ENCODE data around the gene FABP6.

The FABP6 gene

GRCh38 chr5:160251406-160252155 is 22.3 kb downstream of the FABP6 start (continued):
- TF ChIP-seq ZNF362 (tag by site-specific recombination; IDR thresholded peaks at IDR 0.05) (no peak), GLI2 (tag by site-specific recombination; IDR thresholded peaks at IDR 0.05; ENCODE audit: borderline replicate concordance, low read depth) (no peak), ZNF174 (tag by site-specific recombination; IDR thresholded peaks at IDR 0.05) (no peak), ZNF747 (tag by site-specific recombination; IDR thresholded peaks at IDR 0.05) (no peak), GFI1B (tag by site-specific recombination; IDR thresholded peaks at IDR 0.05) (no peak), YY1 (tag by site-specific recombination; IDR thresholded peaks at IDR 0.05) (no peak), ZNF830 (tag by site-specific recombination; IDR thresholded peaks at IDR 0.05; ENCODE audit: low read depth) (no peak)

- POLR2A ChIA-PET: no interaction called here
- H3K27ac ChIP-seq (ENCODE audit: extremely low read depth, low read depth, low read length): no peak overlapping the region
- CTCF ChIA-PET: no interaction called here
- TF ChIP-seq PRDM1 (tag by site-specific recombination; IDR thresholded peaks at IDR 0.05) (no peak), HOXA7 (CRISPR knock-in tag; IDR thresholded peaks at IDR 0.05; ENCODE audit: borderline replicate concordance) (no peak), ZNF580 (tag by site-specific recombination; IDR thresholded peaks at IDR 0.05) (no peak), ZIC2 (tag by site-specific recombination; IDR thresholded peaks at IDR 0.05) (no peak), EGR2 (tag by site-specific recombination; IDR thresholded peaks at IDR 0.05; ENCODE audit: low read depth) (no peak), BCL11B (tag by site-specific recombination; IDR thresholded peaks at IDR 0.05; ENCODE audit: low read depth) (no peak), ZNF449 (tag by site-specific recombination; IDR thresholded peaks at IDR 0.05) (no peak), ZBTB10 (tag by site-specific recombination; IDR thresholded peaks at IDR 0.05) (no peak), ZNF280C (tag by site-specific recombination; IDR thresholded peaks at IDR 0.05) (no peak), REPIN1 (tag by site-specific recombination; IDR thresholded peaks at IDR 0.05; ENCODE audit: low read depth) (no peak), ZNF362 (tag by site-specific recombination; IDR thresholded peaks at IDR 0.05) (no peak), ZNF791 (tag by site-specific recombination; IDR thresholded peaks at IDR 0.05) (no peak), TSHZ1 (tag by site-specific recombination; IDR thresholded peaks at IDR 0.05; ENCODE audit: borderline replicate concordance) (no peak), MZF1 (tag by site-specific recombination; IDR thresholded peaks at IDR 0.05; ENCODE audit: borderline replicate concordance) (no peak), ZNF239 (tag by site-specific recombination; IDR thresholded peaks at IDR 0.05) (no peak), ZNF341 (tag by site-specific recombination; IDR thresholded peaks at IDR 0.05; ENCODE audit: low read depth) (no peak)
- H3K36me3 ChIP-seq (ENCODE audit: control insufficient read depth in 2 of 2, insufficient read depth in 1 of 2, low read length in 2 of 2): peaks cover 0 to 10% of the 10 kb centered on the region in 2 experiments; a peak in 1 of 3 replicates
- no peaks in the 10 kb centered on the region for H3K9me3 ChIP-seq (ENCODE audit: control insufficient read depth, insufficient read depth, low read depth, low read length)
- H3K4me1 ChIP-seq (ENCODE audit: control insufficient read depth, insufficient read depth, low read length): no peaks in the 10 kb centered on the region
- no peak overlapping the region for H3K4me3 ChIP-seq (ENCODE audit: low read depth, low read length)
Measured at GRCh38 chr5:160252916-160253315, 23.6 kb downstream of the FABP6 start.
